ENCODE data around the gene EEF1AKMT2.
A peak's percentile ranks its signal among the peaks of the same experiment; 100 is the strongest.

The EEF1AKMT2 gene

GRCh38 chr10:124723826-124724225, 67.9 kb downstream of the EEF1AKMT2 start:
- FAIRE-seq (no peak), DNase-seq (ENCODE audit: low spot score) (no peak)

DNA sequence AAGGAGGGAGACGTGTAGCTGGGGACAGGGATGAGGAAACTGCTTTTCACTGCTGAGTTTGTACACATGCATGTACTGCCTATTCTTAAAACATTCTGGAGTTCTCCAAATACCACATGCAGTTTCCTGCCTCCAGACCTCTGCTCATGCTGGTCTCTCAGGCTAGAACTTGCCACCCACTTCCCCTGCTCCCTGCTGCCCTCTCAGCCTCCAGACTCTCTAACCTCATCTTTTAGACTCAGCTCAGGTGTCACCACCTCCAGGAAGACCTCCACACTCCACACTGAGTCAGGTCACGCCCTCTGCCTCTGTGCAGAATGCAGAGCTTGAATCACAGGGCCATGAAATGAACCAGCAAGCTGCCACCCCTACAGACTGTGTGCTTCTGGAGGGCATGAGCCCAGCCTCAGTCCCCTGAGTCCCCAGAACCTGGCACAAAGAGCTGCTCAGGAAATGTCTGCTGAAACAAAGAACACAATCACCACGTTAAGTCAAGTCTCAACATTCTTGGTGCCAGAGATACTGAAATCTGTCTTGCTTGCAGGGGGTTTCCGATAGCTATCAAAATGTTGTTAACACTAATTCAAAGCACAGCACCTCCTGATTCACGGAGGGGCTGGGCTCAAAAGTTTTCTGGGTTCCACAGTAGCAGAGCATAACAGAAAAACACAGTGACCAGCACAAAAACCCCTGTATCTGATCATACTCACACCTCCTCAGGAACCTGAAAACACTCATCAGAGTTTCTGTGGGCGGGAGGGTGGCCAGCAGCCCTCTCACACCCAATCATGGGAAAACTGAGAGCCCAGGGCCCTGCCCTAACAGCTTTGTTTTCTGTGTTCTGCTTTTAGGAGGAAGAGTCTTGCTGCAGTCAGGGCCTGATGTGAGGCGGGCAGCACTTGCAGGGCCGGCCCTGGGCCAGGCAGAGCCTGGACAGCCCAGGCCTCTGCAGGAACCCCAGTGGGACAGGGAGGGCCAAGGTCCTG, 68.6 kb downstream of the EEF1AKMT2 start:
- no peak for DNase-seq (ENCODE audit: low spot score)
- FAIRE-seq, result no peak

- DNase-seq (ENCODE audit: low spot score) (no peak), FAIRE-seq (no peak)
Observed at GRCh38 chr10:124721330-124722045, 70.2 kb downstream of the EEF1AKMT2 start.

DNA sequence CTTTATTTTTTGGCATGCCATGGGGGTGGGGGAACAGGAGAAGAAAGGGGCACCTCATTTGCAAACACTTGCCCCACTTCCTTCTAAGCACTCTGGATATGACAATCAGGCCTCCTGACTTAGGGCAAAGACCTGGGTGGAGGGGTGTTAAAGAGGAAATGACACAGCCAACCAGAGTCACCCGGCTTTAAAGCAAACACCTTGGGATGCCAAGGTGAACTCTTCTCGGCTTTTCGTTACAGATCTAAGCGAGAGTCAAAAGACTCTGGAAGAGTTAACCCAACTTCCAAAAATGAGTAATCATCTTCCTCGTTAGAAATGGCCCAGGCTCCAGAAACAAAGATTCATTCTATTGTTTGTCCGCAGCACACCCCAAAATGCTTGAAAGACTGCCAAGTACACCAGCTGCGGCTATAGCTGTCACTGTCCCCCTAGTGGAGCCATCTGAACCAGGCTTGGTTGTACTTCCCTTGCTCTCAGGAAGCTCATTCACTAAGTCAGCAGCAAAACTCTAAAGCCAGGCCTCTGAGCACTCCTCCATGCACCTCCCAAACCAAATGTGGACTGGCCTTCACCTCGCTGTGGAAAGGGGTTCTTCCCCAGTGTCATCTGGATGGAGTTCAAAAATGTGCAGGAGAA, 72.4 kb downstream of the EEF1AKMT2 start:
- FAIRE-seq (no peak), DNase-seq (ENCODE audit: low spot score) (no peak)

- no peak for FAIRE-seq
- DNase-seq (ENCODE audit: low spot score), result peak; percentile 17
Observed at GRCh38 chr10:124717911-124718741, 73.6 kb downstream of the EEF1AKMT2 start.

DNA sequence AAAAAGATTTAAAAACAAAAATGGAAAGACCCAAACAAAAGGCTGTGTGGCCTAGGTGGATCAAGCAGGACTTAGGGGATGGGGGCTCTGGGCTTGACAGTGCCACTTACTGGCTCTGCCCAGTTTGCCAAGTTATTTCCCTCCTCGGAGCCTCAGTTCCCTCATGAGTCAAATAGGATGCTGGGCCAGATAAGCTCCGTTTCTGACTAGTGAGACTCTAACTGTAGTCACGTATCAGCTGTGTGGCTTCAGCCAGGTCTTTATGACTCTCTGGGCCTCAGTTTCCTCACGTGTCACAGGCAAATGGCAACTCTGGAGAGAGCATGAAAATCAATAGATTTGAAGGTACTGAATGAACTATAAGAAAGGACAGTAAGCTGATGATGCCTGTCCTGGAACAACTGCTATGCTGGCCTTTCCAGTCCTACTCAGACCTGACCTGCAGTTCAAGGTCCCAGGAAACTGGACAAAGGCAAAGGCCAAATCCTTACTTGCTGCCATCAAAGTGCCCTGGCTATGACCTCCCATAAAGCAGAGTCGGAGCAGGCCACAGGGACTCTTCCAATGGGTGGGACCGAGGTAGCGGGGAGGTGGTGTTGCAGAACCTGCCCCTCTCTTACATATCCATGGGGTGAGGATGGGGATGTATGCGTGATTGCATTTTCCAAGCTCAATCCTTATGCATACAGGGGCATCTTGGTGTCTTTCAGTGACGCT, 74.5 kb downstream of the EEF1AKMT2 start:
- DNase-seq (ENCODE audit: low spot score) (no peak), FAIRE-seq (no peak)

GRCh38 chr10:124716369-124716768, 75.3 kb downstream of the EEF1AKMT2 start:
- no peak for FAIRE-seq

DNA sequence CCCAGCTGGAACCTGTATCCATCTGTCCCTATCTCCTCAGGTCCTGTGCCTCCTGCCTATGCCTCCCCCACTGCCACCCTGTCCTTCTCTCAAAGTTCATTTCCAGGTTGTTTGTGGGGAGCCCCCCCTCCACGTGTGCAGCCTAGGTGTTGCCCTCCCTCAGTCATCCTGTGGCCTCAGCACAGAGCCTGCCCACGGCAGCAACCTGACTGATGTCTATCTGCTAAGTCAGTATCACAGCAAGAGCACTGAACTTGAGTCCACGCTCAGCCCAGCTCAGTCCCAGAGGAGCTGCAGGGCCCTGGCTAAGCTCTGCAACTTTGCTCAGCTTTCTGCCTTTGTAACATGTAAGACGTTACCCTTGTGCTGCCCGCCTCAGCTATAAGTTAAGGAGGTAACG, 76.2 kb downstream of the EEF1AKMT2 start:
- FAIRE-seq, result no peak
- DNase-seq (ENCODE audit: low spot score), result no peak

More at GRCh38 chr10:124716369-124716768, 75.3 kb downstream of the EEF1AKMT2 start:
- no peak for DNase-seq (ENCODE audit: low spot score)

DNA sequence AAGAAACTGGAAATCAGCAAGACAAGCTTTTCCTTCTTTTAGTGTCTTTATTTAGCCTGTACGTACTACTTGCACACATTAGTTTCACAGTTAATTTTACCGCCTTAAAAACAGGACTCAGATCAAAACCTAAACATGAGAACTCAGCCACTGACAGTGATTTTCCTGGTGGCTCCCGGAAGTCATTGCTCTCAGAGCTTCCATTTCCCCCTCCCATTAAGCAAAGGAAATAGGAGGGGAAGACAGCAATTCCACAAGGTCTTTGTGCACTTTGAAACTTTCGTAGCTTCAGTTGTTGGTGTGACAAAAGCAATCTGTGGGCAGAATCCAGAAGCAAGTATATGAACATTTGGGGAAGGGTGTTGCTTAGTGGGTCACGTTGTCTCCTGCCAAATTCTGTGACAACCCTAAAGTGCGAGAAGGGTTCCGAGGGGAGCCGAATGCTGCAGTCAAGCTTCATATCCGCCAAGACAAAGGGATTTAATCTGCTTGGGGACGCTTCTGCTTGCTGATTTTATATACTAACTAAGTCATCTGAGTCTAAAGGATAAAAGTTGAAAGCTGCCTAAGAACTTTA, 77.9 kb downstream of the EEF1AKMT2 start:
- DNase-seq (ENCODE audit: low spot score), result no peak

GRCh38 chr10:124712704-124713407, 78.8 kb downstream of the EEF1AKMT2 start:
- no peak for FAIRE-seq

More for the DNA sequence above, 77.9 kb downstream of the EEF1AKMT2 start:
- no peak for FAIRE-seq

GRCh38 chr10:124711145-124711544, 80.5 kb downstream of the EEF1AKMT2 start:
- no peak for DNase-seq (ENCODE audit: low spot score)
- FAIRE-seq, result no peak

More at GRCh38 chr10:124712704-124713407, 78.8 kb downstream of the EEF1AKMT2 start:
- DNase-seq (ENCODE audit: low spot score), result no peak

- DNase-seq (ENCODE audit: low spot score) (no peak), FAIRE-seq (no peak)
Observed at GRCh38 chr10:124710266-124710881, 81.3 kb downstream of the EEF1AKMT2 start.

DNA sequence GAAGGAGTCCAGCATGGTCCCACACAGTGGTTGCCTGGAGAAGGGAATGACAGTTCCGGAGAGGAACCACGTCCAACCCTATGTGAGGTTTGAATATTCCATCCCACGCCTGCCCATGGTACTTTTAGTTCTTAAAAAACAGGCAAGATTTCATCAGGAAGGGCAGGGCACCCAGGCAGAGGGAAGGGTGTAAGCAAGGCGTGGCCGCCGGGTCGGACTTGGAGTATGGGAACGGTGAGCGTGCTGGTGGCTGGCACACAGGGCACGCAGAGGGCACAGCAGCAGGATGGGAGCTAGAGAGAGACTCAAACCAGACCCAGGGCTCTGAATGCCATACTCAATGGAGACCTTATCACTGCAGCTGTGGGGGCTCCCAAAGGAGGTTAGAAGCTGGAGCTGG, 81.8 kb downstream of the EEF1AKMT2 start:
- FAIRE-seq, result no peak
- DNase-seq (ENCODE audit: low spot score), result no peak

GRCh38 chr10:124708922-124709520, 82.7 kb downstream of the EEF1AKMT2 start:
- no peak for DNase-seq (ENCODE audit: low spot score)
- FAIRE-seq, result no peak

- FAIRE-seq (no peak), DNase-seq (ENCODE audit: low spot score) (no peak)
Observed at GRCh38 chr10:124708246-124708779, 83.4 kb downstream of the EEF1AKMT2 start.
